Measurements from ENCODE around the gene DHRS7B. TPM values are rescaled to one million over a fixed set of nuclear protein-coding genes. Genes with fewer than 3 reads are reported as not detected.

The DHRS7B gene
- total RNA-seq, 2 donors from 2014 or later = 30.5 to 44.5 TPM

DNA sequence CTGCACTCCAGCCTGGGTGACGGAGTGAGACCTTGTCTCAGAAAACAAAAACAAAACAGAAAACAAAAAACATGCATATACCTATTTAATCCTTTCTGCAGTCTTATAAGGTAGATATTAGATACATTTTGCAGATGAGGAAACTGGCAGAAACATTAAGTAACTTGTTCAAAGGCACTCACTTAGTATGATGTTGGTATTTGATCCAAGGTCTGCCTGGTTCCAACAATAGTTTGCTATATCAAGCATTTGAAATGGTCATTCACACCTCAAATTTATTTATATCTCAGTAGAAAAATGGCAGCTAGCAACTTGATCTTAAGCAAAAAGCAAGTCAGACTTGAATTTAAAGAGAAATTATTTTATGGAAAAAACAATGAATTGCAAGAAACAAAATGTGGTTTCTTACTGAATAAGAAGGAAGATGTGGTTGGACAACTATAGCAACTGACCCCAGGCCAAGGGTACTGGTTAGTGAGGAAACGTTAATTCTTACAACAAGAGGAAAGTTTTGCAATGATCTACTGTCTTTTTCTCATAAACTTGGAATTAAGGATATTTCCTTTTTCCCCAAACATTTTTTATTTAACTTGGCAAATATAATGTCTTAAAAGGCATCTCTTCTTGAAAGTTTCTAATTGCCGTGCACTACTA is 19.7 kb downstream of the DHRS7B start:
- TF ChIP-seq, protein P1, sequence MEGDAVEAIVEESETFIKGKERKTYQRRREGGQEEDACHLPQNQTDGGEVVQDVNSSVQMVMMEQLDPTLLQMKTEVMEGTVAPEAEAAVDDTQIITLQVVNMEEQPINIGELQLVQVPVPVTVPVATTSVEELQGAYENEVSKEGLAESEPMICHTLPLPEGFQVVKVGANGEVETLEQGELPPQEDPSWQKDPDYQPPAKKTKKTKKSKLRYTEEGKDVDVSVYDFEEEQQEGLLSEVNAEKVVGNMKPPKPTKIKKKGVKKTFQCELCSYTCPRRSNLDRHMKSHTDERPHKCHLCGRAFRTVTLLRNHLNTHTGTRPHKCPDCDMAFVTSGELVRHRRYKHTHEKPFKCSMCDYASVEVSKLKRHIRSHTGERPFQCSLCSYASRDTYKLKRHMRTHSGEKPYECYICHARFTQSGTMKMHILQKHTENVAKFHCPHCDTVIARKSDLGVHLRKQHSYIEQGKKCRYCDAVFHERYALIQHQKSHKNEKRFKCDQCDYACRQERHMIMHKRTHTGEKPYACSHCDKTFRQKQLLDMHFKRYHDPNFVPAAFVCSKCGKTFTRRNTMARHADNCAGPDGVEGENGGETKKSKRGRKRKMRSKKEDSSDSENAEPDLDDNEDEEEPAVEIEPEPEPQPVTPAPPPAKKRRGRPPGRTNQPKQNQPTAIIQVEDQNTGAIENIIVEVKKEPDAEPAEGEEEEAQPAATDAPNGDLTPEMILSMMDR (IDR thresholded peaks at IDR 0.05) = no peak
- Histone ChIP-seq H3K27me3 (replicated peaks; ENCODE audit: insufficient read depth) (no peaks in the 10 kb centered on the region), H3K4me1 (ENCODE audit: control insufficient read depth in 1 of 2, low read depth in 2 of 2) (no peaks in the 10 kb centered on the region), H3K9me3 (no peaks in the 10 kb centered on the region), H3K27ac (no peak overlapping the region), H3K4me3 (no peak overlapping the region), H3K36me3 (no peaks in the 10 kb centered on the region)
- no peak for DNase-seq (ENCODE audit: low spot score)
- ATAC-seq (ENCODE audit: insufficient number of reproducible peaks, low FRiP score, low read depth) = no peak

DNA sequence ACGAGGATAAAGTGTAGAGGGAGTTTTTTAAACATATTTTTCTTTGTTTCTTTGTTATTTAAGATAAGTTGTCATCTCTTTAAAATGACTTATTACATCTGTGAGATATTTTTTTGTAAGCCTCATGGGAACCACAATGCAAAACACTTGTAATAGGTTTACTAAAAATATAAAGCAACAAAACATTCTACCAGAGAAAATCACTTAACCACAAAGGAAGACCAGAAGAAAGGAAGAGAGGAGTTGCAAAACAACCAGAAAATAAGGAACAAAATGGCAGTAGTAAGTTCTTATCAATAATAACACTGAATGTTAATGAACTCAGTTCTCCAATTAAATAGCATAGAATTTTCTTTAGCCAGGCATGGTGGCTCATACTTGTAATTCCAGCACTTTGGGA is 22.9 kb downstream of the DHRS7B start:
- Histone ChIP-seq H3K27ac (no peak overlapping the region), H3K4me1 (ENCODE audit: control insufficient read depth in 1 of 2, low read depth in 2 of 2) (no peaks in the 10 kb centered on the region), H3K4me3 (no peak overlapping the region), H3K27me3 (replicated peaks; ENCODE audit: insufficient read depth) (no peaks in the 10 kb centered on the region), H3K9me3 (peaks cover 4% of the 10 kb centered on the region), H3K36me3 (no peaks in the 10 kb centered on the region)
- DNase-seq (ENCODE audit: low spot score) (no peak), ATAC-seq (ENCODE audit: insufficient number of reproducible peaks, low FRiP score, low read depth) (no peak)
- TF ChIP-seq, protein P1 (IDR thresholded peaks at IDR 0.05) = no peak

DNA sequence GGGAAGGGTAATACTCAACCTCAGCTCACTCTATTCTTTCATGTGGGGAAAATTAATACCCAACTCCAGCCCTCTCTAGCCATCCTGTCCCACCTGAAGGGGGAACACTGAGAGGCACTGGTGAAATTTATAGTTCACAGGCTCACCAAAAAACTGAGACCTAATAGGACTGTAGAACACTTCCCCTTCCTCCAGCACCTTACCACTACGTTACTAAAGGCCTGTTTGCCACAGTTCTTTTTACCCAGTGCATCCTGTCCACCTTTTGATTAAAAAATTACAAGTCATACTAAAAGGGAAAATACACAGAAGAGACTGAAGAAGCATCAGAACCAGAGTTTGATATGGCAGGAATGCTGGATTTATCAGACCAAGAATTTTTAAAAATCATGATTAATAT is 26.0 kb downstream of the DHRS7B start:
- no peak overlapping the region for H3K27ac ChIP-seq
- no peaks in the 10 kb centered on the region for H3K27me3 ChIP-seq (replicated peaks; ENCODE audit: insufficient read depth)

DNA sequence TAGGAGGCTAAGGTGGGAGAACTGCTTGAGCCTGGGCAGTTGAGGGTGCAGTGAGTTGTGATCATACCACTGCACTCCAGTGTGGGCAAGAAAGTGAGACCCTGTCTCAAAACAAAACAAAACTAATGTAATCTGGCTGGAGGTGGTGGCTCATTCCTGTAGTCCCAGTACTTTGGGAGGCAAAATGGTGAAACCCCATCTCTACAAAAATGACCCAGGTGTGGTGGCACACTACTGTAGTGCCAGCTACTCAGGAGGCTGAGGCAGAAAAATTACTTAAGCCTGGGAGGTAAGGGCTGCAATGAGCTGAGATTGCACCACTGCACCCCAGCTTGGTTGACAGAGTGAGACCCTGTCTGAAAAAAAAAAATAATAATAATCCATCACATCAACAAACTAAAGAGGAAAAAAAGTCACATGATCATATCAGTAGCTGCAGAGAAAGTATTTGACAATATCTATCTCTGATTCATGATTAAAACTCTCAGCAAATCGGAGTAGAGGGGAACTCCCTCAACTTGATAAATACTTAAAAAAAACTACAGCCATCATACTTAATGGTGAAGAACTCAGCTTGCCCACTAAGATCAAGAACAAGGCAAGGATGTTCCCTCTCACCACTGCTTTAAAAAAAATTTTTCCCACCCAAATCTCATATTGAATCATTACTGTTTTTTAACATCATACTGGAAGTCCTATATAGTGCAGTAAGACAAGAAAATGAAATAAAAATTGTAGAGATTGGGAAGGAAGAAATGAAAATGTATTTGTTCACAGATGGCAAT is 31.0 kb downstream of the DHRS7B start:
- Histone ChIP-seq H3K27me3 (replicated peaks; ENCODE audit: insufficient read depth) (no peaks in the 10 kb centered on the region), H3K36me3 (no peaks in the 10 kb centered on the region), H3K4me3 (no peak overlapping the region), H3K9me3 (peaks cover 10% of the 10 kb centered on the region), H3K4me1 (ENCODE audit: control insufficient read depth in 1 of 2, low read depth in 2 of 2) (peaks cover 17 to 18% of the 10 kb centered on the region in 2 donors), H3K27ac (no peak overlapping the region)
- TF ChIP-seq, protein P1 (IDR thresholded peaks at IDR 0.05) = no peak
- ATAC-seq (ENCODE audit: insufficient number of reproducible peaks, low FRiP score, low read depth) (no peak), DNase-seq (ENCODE audit: low spot score) (no peak)

More for the DNA sequence above, 26.0 kb downstream of the DHRS7B start:
- peaks cover 10% of the 10 kb centered on the region for H3K9me3 ChIP-seq
- no peaks in the 10 kb centered on the region for H3K4me1 ChIP-seq (ENCODE audit: control insufficient read depth in 1 of 2, low read depth in 2 of 2)
- TF ChIP-seq, protein P1 (IDR thresholded peaks at IDR 0.05) = no peak
- no peaks in the 10 kb centered on the region for H3K36me3 ChIP-seq
- DNase-seq (ENCODE audit: low spot score) (no peak), ATAC-seq (ENCODE audit: insufficient number of reproducible peaks, low FRiP score, low read depth) (no peak)
- H3K4me3 ChIP-seq = no peak overlapping the region

DNA sequence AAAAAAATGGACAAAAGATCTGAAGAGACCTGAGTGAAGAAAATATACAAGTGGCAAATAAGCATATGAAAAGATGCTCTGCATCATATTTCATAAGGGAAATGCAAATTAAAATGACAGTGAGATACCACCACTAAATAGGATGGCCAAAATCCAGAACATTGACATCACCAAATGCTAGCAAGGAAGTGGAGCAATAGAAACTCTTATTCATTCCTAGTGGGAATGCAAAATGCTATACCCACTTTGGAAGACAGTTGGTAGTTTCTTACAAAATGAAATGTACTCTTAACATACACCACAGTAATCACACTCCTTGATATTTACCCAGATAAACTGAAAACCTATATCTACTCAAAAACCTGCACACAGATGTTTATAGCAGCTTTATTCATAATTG is 33.6 kb downstream of the DHRS7B start:
- DNase-seq (ENCODE audit: low spot score) = no peak
- peaks cover 29 to 40% of the 10 kb centered on the region in 2 donors for H3K4me1 ChIP-seq (ENCODE audit: control insufficient read depth in 1 of 2, low read depth in 2 of 2)
- H3K36me3 ChIP-seq = no peaks in the 10 kb centered on the region
- ATAC-seq (ENCODE audit: insufficient number of reproducible peaks, low FRiP score, low read depth) = no peak
- no peak overlapping the region for H3K27ac ChIP-seq
- peaks cover 4% of the 10 kb centered on the region for H3K9me3 ChIP-seq
- no peak overlapping the region for H3K4me3 ChIP-seq
- TF ChIP-seq, protein P1 (IDR thresholded peaks at IDR 0.05) = no peak
- H3K27me3 ChIP-seq (replicated peaks; ENCODE audit: insufficient read depth) = no peaks in the 10 kb centered on the region

All from thoracic aorta (tissue), 2 donors.